ENCODE results near the gene SORCS2.
"Not testable (repeated sequence)": the region's sequence is repeated elsewhere in the genome, so short reads cannot be mapped to it uniquely, and the experiment has no call there.

Gene SORCS2

GRCh38 chr4:7158081-7158750 lies 34.1 kb upstream of the SORCS2 start:
- no peak overlapping the region for H3K4me3 ChIP-seq (ENCODE audit: low read length)
- no peak for DNase-seq (ENCODE audit: low read depth, low spot score)

GRCh38 chr4:7158991-7159390 lies 33.3 kb upstream of the SORCS2 start:
- no peak overlapping the region for H3K4me3 ChIP-seq (ENCODE audit: low read length)
- DNase-seq (ENCODE audit: low read depth, low spot score), result no peak

- H3K4me3 ChIP-seq (ENCODE audit: low read length), result no peak overlapping the region
- DNase-seq (ENCODE audit: low read depth, low spot score), result no peak
Measured at GRCh38 chr4:7159923-7160322, 32.4 kb upstream of the SORCS2 start.

- no peak for DNase-seq (ENCODE audit: low read depth, low spot score)
- H3K4me3 ChIP-seq (ENCODE audit: low read length), result no peak overlapping the region
Measured at GRCh38 chr4:7160439-7160838, 31.9 kb upstream of the SORCS2 start.

GRCh38 chr4:7160951-7161440 lies 31.3 kb upstream of the SORCS2 start:
- DNase-seq (ENCODE audit: low read depth, low spot score), result no peak
- H3K4me3 ChIP-seq (ENCODE audit: low read length), result no peak overlapping the region

GRCh38 chr4:7161721-7162214 lies 30.6 kb upstream of the SORCS2 start:
- no peak overlapping the region for H3K4me3 ChIP-seq (ENCODE audit: low read length)
- no peak for DNase-seq (ENCODE audit: low read depth, low spot score)

- not testable (repeated sequence) for DNase-seq (ENCODE audit: low read depth, low spot score); H3K4me3 ChIP-seq (ENCODE audit: low read length)
Measured at GRCh38 chr4:7165056-7165873, 27.1 kb upstream of the SORCS2 start.

DNA sequence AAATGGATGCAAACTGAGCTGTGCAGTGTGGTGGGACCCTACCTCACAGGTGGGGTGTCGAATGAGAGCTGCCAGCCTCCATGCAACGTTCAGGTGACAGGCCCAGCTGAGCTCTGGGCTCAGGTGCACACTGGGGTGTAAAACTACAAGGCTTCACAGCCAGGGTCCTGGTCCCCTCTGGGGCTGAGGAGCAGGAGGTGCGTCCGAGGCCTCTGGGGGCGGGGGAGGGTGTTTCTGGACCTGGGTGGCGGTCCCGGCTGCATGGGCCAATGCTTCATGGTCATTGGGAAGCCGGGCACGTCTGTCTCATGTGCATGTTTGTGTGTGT lies 26.5 kb upstream of the SORCS2 start:
- no peak overlapping the region for H3K4me3 ChIP-seq (ENCODE audit: low read length)
- no peak for DNase-seq (ENCODE audit: low read depth, low spot score)

DNA sequence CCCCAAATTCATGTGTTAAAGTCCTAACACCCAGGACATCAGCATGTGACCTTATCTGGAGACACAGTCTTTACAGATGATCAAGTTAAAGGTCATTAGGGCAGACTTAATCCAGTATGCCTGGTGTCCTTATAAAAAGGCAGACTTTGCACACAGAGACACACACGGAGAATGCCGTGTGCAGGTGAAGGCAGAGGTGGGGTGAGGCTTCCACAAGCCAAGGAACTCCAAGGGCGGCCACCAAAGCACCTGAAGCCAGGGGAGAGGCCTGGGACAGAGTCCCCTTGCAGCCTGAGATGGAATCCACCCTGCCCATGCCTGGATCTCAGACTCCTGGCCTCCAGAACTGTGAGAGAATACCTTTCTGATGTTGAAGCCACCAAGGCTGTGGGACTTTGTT lies 26.1 kb upstream of the SORCS2 start:
- no peak overlapping the region for H3K4me3 ChIP-seq (ENCODE audit: low read length)
- DNase-seq (ENCODE audit: low read depth, low spot score), result no peak

DNA sequence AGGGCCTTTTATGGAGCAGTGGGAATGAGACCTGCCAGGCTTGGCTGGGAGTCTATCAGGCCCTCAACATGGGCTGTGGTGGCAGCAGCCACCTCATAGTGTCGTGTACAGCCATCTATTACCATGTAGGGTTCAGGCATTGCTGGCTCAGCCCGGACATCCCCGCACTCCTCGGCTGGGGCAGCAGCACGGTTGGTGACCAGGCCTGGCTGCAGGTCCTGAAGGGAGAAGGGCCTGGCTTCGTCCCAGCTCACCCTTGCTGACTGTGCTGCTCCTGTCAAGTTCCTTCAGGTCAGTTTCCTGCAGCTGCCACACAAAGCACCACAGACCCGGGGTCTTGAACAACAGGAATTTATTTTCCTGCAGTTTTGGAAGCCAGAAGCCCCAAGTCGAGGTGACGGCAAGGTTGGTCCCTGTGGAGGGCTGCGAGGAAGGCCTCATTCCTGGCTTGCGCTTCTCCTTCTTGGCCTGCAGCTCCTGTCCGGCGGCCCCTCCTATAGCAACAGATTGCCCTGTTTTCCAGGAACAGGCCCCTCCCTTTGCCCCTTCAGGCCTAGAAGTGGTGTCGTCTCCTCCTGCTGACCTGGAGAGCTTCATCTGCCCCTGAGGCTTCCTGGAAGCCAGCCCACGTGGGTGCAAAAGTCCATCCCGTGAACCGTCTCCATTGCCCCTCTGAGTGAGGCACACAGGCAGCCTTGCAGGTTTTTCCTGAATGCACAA lies 25.2 kb upstream of the SORCS2 start:
- H3K4me3 ChIP-seq (ENCODE audit: low read length), result no peak overlapping the region
- DNase-seq (ENCODE audit: low read depth, low spot score), result no peak

DNA sequence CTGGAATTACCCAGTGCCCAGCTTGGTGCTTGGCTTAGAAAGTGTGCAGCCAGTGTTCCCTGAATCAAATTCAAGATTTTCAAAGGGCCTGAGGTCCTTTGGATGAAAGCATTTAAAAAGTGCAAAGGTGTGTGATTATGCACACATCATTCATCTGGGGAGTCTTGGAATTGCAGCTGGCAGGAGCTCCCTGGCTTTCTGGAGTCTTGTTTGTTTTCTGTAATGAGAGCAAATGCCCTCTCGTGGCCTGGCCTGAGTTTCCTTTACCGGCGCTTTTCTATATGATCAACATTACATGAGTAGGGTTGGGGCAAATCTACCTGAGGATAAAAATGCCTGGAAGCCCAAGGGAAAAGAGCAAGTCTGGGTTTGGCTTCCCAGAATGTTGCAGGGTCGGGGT lies 24.6 kb upstream of the SORCS2 start:
- DNase-seq (ENCODE audit: low read depth, low spot score), result no peak

DNA sequence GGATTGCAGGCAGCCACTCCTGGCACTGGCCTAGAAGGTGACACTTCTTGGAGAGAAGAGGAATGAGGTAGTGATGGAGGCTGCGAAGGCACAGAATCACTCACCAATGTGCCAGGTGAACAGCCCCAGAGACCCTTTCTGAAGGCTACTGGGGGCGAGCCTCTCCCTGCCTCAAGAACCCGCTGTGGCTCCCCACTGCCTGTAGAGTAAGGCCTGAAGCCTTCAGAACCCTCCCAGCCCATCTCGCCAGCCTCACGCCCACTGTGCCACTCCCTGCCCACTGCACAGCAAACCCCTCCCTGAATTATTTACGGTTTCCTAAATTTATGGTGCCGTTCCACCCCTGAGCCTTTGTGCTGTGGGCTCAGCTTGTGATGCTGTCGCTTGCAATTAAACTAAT lies 24.2 kb upstream of the SORCS2 start:
- no peak for DNase-seq (ENCODE audit: low read depth, low spot score)
- H3K4me3 ChIP-seq (ENCODE audit: low read length), result no peak overlapping the region

More for the DNA sequence above, 24.6 kb upstream of the SORCS2 start:
- no peak overlapping the region for H3K4me3 ChIP-seq (ENCODE audit: low read length)

DNA sequence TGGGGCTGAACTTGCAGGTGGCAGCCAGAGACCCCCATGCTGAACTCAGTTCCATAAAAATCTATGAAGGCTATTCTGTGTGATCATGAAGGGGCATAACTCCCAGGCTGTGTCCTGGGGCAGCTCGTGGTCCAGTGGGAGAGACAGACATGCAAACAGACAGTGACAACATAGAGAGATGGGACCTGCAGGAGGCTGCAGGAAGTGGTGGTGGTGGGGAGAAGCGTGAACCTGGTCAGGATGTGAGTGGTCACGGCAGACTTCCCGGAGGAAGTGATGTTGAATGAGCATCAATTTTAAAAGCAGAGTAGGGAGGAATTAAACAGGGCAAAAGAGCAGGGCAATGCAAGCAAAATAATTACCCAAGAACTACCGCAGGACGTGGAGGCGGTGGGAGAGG lies 23.2 kb upstream of the SORCS2 start:
- H3K4me3 ChIP-seq (ENCODE audit: low read length), result no peak overlapping the region
- DNase-seq (ENCODE audit: low read depth, low spot score), result no peak

GRCh38 chr4:7170012-7170411 lies 22.3 kb upstream of the SORCS2 start:
- no peak for DNase-seq (ENCODE audit: low read depth, low spot score)
- no peak overlapping the region for H3K4me3 ChIP-seq (ENCODE audit: low read length)

DNA sequence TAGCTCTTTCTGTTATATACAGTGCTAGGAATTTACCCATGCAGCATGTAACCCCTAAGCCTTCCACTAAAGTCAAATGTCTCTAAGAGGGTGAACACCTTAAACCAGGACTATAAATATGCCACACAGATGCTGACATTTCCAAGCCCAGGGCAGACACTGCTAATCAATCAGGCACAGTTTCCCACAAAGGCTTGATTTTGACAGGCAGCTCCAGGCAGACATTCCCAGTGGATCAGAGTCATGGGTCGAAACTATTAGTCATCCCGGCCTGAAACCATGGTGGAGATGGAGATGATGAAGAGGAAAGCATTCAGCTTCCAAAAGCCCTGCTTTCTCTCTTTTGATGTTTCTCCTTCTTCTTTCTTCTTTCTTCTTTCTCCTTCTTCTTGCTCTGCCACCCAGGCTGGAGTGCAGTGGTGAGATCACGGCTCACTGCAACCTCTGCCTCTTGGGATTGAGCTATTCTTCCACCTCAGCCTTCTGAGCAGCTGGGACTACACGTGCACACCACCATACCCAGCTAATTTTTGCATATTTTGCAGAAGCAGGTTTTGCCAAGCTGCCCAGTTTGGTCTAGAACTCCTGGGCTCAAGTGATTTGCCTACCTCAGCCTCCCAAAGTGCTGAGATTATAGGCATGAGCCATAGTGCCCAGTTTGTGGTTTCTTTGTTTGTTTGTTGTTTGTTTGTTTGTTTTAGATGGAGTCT lies 21.0 kb upstream of the SORCS2 start:
- H3K4me3 ChIP-seq (ENCODE audit: low read length), result no peak overlapping the region
- no peak for DNase-seq (ENCODE audit: low read depth, low spot score)

DNA sequence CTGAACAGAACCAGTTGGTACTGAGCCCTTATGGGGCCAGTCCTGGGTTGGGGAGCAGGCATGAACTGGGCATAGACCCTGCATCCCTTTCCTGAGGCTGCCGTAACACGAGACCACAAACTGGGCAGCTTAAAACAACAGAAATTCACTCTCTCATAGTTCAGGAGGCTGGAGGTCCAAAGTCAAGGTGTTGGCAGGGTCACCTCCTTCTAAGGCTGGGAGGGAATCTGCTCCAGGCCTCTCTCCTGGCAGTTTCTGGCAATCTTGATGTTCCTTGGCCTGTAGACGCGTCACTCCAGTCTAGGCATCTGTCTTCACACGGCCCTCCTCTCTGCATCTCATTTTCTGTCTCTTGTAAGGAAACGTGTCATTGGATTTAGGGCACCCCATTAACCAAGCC lies 19.8 kb upstream of the SORCS2 start:
- H3K4me3 ChIP-seq (ENCODE audit: low read length), result no peak overlapping the region
- DNase-seq (ENCODE audit: low read depth, low spot score), result no peak

- no peak overlapping the region for H3K4me3 ChIP-seq (ENCODE audit: low read length)
- DNase-seq (ENCODE audit: low read depth, low spot score), result no peak
Measured at GRCh38 chr4:7172946-7173345, 19.4 kb upstream of the SORCS2 start.

- no peak for DNase-seq (ENCODE audit: low read depth, low spot score)
- H3K4me3 ChIP-seq (ENCODE audit: low read length), result no peak overlapping the region
Measured at GRCh38 chr4:7173841-7174449, 18.4 kb upstream of the SORCS2 start.

DNA sequence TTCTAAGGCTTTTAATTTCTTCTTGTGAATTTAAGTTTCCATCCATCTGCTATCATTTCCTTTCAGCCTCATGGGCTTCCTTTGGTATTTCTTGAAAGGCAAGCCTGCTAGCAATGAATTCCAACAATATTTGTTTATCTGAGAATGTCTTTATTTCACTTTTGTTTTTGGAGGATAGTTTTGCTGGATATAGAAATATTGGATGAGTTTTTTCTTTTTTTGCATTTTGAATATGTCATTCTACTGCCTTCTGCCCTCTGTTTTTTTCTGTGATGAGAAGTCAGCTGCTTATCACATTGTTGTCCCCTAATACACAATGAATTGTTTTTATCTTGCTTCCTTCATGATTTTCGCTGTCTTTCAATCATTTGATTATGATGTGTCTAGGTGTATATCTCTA lies 13.2 kb upstream of the SORCS2 start:
- no peak overlapping the region for H3K4me3 ChIP-seq (ENCODE audit: low read length)
- DNase-seq (ENCODE audit: low read depth, low spot score), result no peak

Data from Jurkat, Clone E6-1 (cell line).